HG03457 (cell line): Measurements from ENCODE around the gene CPN1.

ENCODE experiments used
- ATAC-seq: cut with Tn5 transposase; IDR thresholded peaks from one replicate; pipeline ENCODE4 v1.9.1; 2021; ENCODE audit warnings: moderate number of reproducible peaks; ENCODE audit not compliant: unreplicated experiment

Gene CPN1

GRCh38 chr10:99999319-100000108, 82.2 kb downstream of the CPN1 start:
- ATAC-seq = no peak

GRCh38 chr10:99998889-99999288, 82.8 kb downstream of the CPN1 start:
- no peak for ATAC-seq

- ATAC-seq = no peak
Observed at GRCh38 chr10:99996671-99997648, 84.7 kb downstream of the CPN1 start.

- ATAC-seq = no peak
Observed at GRCh38 chr10:99995713-99996112, 86.0 kb downstream of the CPN1 start.

- no peak for ATAC-seq
Observed at GRCh38 chr10:99995269-99995668, 86.4 kb downstream of the CPN1 start.

GRCh38 chr10:99994801-99995200, 86.9 kb downstream of the CPN1 start:
- no peak for ATAC-seq

GRCh38 chr10:99993701-99994689, 87.7 kb downstream of the CPN1 start:
- no peak for ATAC-seq
